ENCODE results near the gene PLCB1. TPM values are rescaled to one million over a fixed set of nuclear protein-coding genes. Genes with fewer than 3 reads are reported as not detected.

Gene PLCB1
- total and polyA plus RNA-seq, 2 donors (not counting 1 experiment from before 2014, with no cell fraction given) = 13.4 to 23.3 TPM

GRCh38 chr20:8208226-8208625 is 76.2 kb downstream of the PLCB1 start:
- H3K4me3 ChIP-seq (replicated peaks in 1 of 4; ENCODE audit: control extremely low read depth in 1 of 4, insufficient read depth in 1 of 4, low read depth in 3 of 4, low read length in 4 of 4) = no peak overlapping the region
- no peak for TF ChIP-seq EZH2 (IDR thresholded peaks at IDR 0.05; ENCODE audit: low read length, missing control alignments)
- no peak for TF ChIP-seq CTCF (conservative IDR thresholded peaks at IDR 0.05 in 1 of 2, IDR thresholded peaks at IDR 0.05 in 1 of 2; ENCODE audit: low read depth in 1 of 2, low read length in 2 of 2)
- H4K20me1 ChIP-seq (ENCODE audit: control insufficient read depth, extremely low read depth, insufficient read depth, low read length) = no peaks in the 10 kb centered on the region
- no peaks in the 10 kb centered on the region for H3K9me3 ChIP-seq (ENCODE audit: control insufficient read depth, insufficient read depth, low read depth, low read length)
- no peak overlapping the region for H3K27ac ChIP-seq (ENCODE audit: insufficient read depth, low read length)
- no peaks in the 10 kb centered on the region for H3K36me3 ChIP-seq (ENCODE audit: control insufficient read depth, insufficient read depth, low read length)
- no peaks in the 10 kb centered on the region for H3K27me3 ChIP-seq (ENCODE audit: control insufficient read depth, insufficient read depth, low read length)
- no peak overlapping the region for H3K9ac ChIP-seq (ENCODE audit: insufficient read depth, low read length)
- H3K4me2 ChIP-seq (ENCODE audit: extremely low read depth, insufficient read depth, low read length) = no peak overlapping the region
- DNase-seq (ENCODE audit: low read depth in 2 of 2) = no peak
- no peak overlapping the region for H2AFZ ChIP-seq (ENCODE audit: low read length)
- H3K4me1 ChIP-seq (ENCODE audit: control insufficient read depth, extremely low read depth, insufficient read depth, low read length) = peaks cover 12% of the 10 kb centered on the region
- no peaks in the 10 kb centered on the region for H3K79me2 ChIP-seq (ENCODE audit: control insufficient read depth, insufficient read depth, low read length)

- Histone ChIP-seq H2AFZ (ENCODE audit: low read length) (no peak overlapping the region), H3K36me3 (ENCODE audit: control insufficient read depth, insufficient read depth, low read length) (no peaks in the 10 kb centered on the region), H3K79me2 (ENCODE audit: control insufficient read depth, insufficient read depth, low read length) (no peaks in the 10 kb centered on the region), H3K9ac (ENCODE audit: insufficient read depth, low read length) (no peak overlapping the region), H3K27ac (ENCODE audit: insufficient read depth, low read length) (no peak overlapping the region), H4K20me1 (ENCODE audit: control insufficient read depth, extremely low read depth, insufficient read depth, low read length) (no peaks in the 10 kb centered on the region), H3K9me3 (ENCODE audit: control insufficient read depth, insufficient read depth, low read depth, low read length) (no peaks in the 10 kb centered on the region), H3K4me2 (ENCODE audit: extremely low read depth, insufficient read depth, low read length) (peak overlapping the region; percentile 37), H3K27me3 (ENCODE audit: control insufficient read depth, insufficient read depth, low read length) (no peaks in the 10 kb centered on the region), H3K4me1 (ENCODE audit: control insufficient read depth, extremely low read depth, insufficient read depth, low read length) (peaks cover 12% of the 10 kb centered on the region), H3K4me3 (replicated peaks in 1 of 4; ENCODE audit: control extremely low read depth in 1 of 4, insufficient read depth in 1 of 4, low read depth in 3 of 4, low read length in 4 of 4) (no peak overlapping the region)
- no peak for TF ChIP-seq EZH2 (IDR thresholded peaks at IDR 0.05; ENCODE audit: low read length, missing control alignments)
- TF ChIP-seq CTCF (conservative IDR thresholded peaks at IDR 0.05 in 1 of 2, IDR thresholded peaks at IDR 0.05 in 1 of 2; ENCODE audit: low read depth in 1 of 2, low read length in 2 of 2) = no peak
- peak in 1 of 2 donors; percentile 79 for DNase-seq (ENCODE audit: low read depth in 2 of 2)
Measured at GRCh38 chr20:8209061-8209460, 77.0 kb downstream of the PLCB1 start.

GRCh38 chr20:8210749-8211148 is 78.7 kb downstream of the PLCB1 start:
- Histone ChIP-seq H3K9me3 (ENCODE audit: control insufficient read depth, insufficient read depth, low read depth, low read length) (no peaks in the 10 kb centered on the region), H3K9ac (ENCODE audit: insufficient read depth, low read length) (no peak overlapping the region), H3K4me2 (ENCODE audit: extremely low read depth, insufficient read depth, low read length) (no peak overlapping the region), H3K36me3 (ENCODE audit: control insufficient read depth, insufficient read depth, low read length) (no peaks in the 10 kb centered on the region), H3K79me2 (ENCODE audit: control insufficient read depth, insufficient read depth, low read length) (no peaks in the 10 kb centered on the region), H3K27me3 (ENCODE audit: control insufficient read depth, insufficient read depth, low read length) (no peaks in the 10 kb centered on the region), H4K20me1 (ENCODE audit: control insufficient read depth, extremely low read depth, insufficient read depth, low read length) (no peaks in the 10 kb centered on the region), H3K4me3 (replicated peaks in 1 of 4; ENCODE audit: control extremely low read depth in 1 of 4, insufficient read depth in 1 of 4, low read depth in 3 of 4, low read length in 4 of 4) (no peak overlapping the region), H3K4me1 (ENCODE audit: control insufficient read depth, extremely low read depth, insufficient read depth, low read length) (peaks cover 15% of the 10 kb centered on the region), H2AFZ (ENCODE audit: low read length) (no peak overlapping the region), H3K27ac (ENCODE audit: insufficient read depth, low read length) (no peak overlapping the region)
- DNase-seq (ENCODE audit: low read depth in 2 of 2) = no peak
- TF ChIP-seq CTCF (conservative IDR thresholded peaks at IDR 0.05 in 1 of 2, IDR thresholded peaks at IDR 0.05 in 1 of 2; ENCODE audit: low read depth in 1 of 2, low read length in 2 of 2) (no peak), EZH2 (IDR thresholded peaks at IDR 0.05; ENCODE audit: low read length, missing control alignments) (no peak)
